Gastrocnemius medialis (tissue), 4 donors: ENCODE results near the gene KLC4. TPM values are rescaled to one million over a fixed set of nuclear protein-coding genes. Genes with fewer than 3 reads are reported as not detected.

ENCODE experiments used
- ATAC-seq, 2 donors: fragments of 150-250 bp; one replicate each; pipeline ENCODE4 v1.9.1; 2016
- DNase-seq, 2 donors: peaks; one replicate each; pipeline ENCODE4 v3.0.0-alpha.2; 2019
- H3K27ac ChIP-seq, 4 donors: fragments of 200-600 bp; sonication (generic); 1 replicate in 1 of 4; 2 replicates in 3 of 4; pipeline ENCODE4 v1.5.1; 2016 to 2018; ENCODE audit warnings: mild to moderate bottlenecking in 2 of 4, moderate library complexity in 1 of 4
- H3K27me3 ChIP-seq, 3 donors: fragments of 200-600 bp; sonication (generic) in 2 of 3; 1 replicate in 1 of 3; 2 replicates in 2 of 3; pipeline versions ENCODE4 v1.5.1 to v1.6.0; 2016 to 2019; ENCODE audit warnings: mild to moderate bottlenecking in 1 of 3, moderate library complexity in 1 of 3
- H3K36me3 ChIP-seq, 2 donors: fragments of 200-600 bp; sonication (generic) in 1 of 2; one replicate each; pipeline ENCODE4 v1.5.1; 2017 to 2018
- H3K4me1 ChIP-seq, 2 donors: fragments of 200-600 bp; sonication (generic) in 1 of 2; one replicate each; pipeline ENCODE4 v1.5.1; 2016 to 2017; ENCODE audit warnings: mild to moderate bottlenecking in 2 of 2
- H3K4me3 ChIP-seq, 4 donors: fragments of 200-600 bp; sonication (generic) in 3 of 4; 1 replicate in 1 of 4; 2 replicates in 3 of 4; pipeline ENCODE4 v1.5.1; 2016 to 2019; ENCODE audit warnings: mild to moderate bottlenecking in 2 of 4
- H3K9me3 ChIP-seq, 3 donors: fragments of 200-600 bp; sonication (generic) in 2 of 3; 1 replicate in 1 of 3; 2 replicates in 2 of 3; pipeline ENCODE4 v1.5.1; 2016 to 2019
- CTCF ChIP-seq, 5 experiments: fragments of 450-650 bp in 3 of 5; fragments of 200-600 bp in 2 of 5; sonication (generic) in 2 of 5; IDR thresholded peaks in 4 of 5; conservative IDR thresholded peaks in 1 of 5; 1 replicate in 4 of 5; 2 replicates in 1 of 5; pipeline ENCODE4 v1.5.1; 2016 to 2019; ENCODE audit warnings: antibody characterized with exemption in 5 of 5, mild to moderate bottlenecking in 3 of 5, moderate library complexity in 3 of 5
- POLR2A ChIP-seq, 2 donors: fragments of 450-650 bp; IDR thresholded peaks; one replicate each; pipeline ENCODE4 v1.6.1; 2017; ENCODE audit warnings: antibody characterized with exemption in 2 of 2, mild to moderate bottlenecking in 2 of 2, moderate library complexity in 2 of 2
- in situ Hi-C, 4 donors: fragments of 200-750 bp; cut with MboI; loops; one replicate each; pipeline versions ENCODE4 v1.15.0 to v1.8.0; 2017; ENCODE audit warnings: low sequenced_read_pairs in 4 of 4
- intact Hi-C: fragments of 100-400 bp; cut with DNase I; formaldehyde crosslinking; loops from one replicate; pipeline ENCODE4 v1.15.1; 2023; ENCODE audit warnings: low total_unique reads
- total RNA-seq, 4 donors: library from RNA; depleted of rRNA; stranded (reverse); fragments of >200 nt; gene quantifications; one replicate each; pipeline versions ENCODE4 v1.1.0 to v1.2.3, GENCODE V29; 2016

KLC4 gene
- total RNA-seq, 4 donors from 2014 or later, result 12.2 to 19.3 (median 14.6) TPM

GRCh38 chr6:43061861-43062260, 2.4 kb downstream of the KLC4 start:
- intact Hi-C loops (no loop called here), in situ Hi-C loops (no loop called here)
- TF ChIP-seq CTCF (IDR thresholded peaks at IDR 0.05 in 4 of 5, conservative IDR thresholded peaks at IDR 0.05 in 1 of 5), result no peak
- TF ChIP-seq POLR2A (IDR thresholded peaks at IDR 0.05), result no peak
- Histone ChIP-seq H3K27me3 (no peaks in the 10 kb centered on the region), H3K4me3 (no peak overlapping the region), H3K4me1 (peaks cover 21 to 29% of the 10 kb centered on the region in 2 donors), H3K9me3 (no peaks in the 10 kb centered on the region), H3K27ac (no peak overlapping the region), H3K36me3 (peaks cover 0 to 52% of the 10 kb centered on the region in 2 donors)
- ATAC-seq (no peak), DNase-seq (no peak)

- peaks cover 21 to 23% of the 10 kb centered on the region in 2 donors for H3K4me1 ChIP-seq
- no peak overlapping the region for H3K4me3 ChIP-seq
- TF ChIP-seq CTCF (IDR thresholded peaks at IDR 0.05 in 4 of 5, conservative IDR thresholded peaks at IDR 0.05 in 1 of 5) (no peak), POLR2A (IDR thresholded peaks at IDR 0.05) (no peak)
- in situ Hi-C loops, result no loop called here
- ATAC-seq (no peak), DNase-seq (no peak)
- H3K27ac ChIP-seq, result no peak overlapping the region
- no peaks in the 10 kb centered on the region for H3K27me3 ChIP-seq
- intact Hi-C loops, result no loop called here
- H3K9me3 ChIP-seq, result no peaks in the 10 kb centered on the region
- peaks cover 0 to 49% of the 10 kb centered on the region in 2 donors for H3K36me3 ChIP-seq
Measured at GRCh38 chr6:43062818-43063217, 3.4 kb downstream of the KLC4 start.

- in situ Hi-C loops (no loop called here), intact Hi-C loops (loop anchor here (5.0 kb wide), 1 partner anchor 57 kb away; no protein-coding TSS in a partner anchor)
- DNase-seq, result no peak
- ATAC-seq, result no peak
- Histone ChIP-seq H3K4me1 (no peaks in the 10 kb centered on the region), H3K9me3 (no peaks in the 10 kb centered on the region), H3K27ac (no peak overlapping the region), H3K36me3 (peaks cover 0 to 67% of the 10 kb centered on the region in 2 donors), H3K4me3 (no peak overlapping the region), H3K27me3 (no peaks in the 10 kb centered on the region)
- TF ChIP-seq CTCF (IDR thresholded peaks at IDR 0.05 in 4 of 5, conservative IDR thresholded peaks at IDR 0.05 in 1 of 5), result peak in 1 of 5 experiments; percentile 34
- no peak for TF ChIP-seq POLR2A (IDR thresholded peaks at IDR 0.05)
Measured at GRCh38 chr6:43070028-43070632, 10.7 kb downstream of the KLC4 start.

GRCh38 chr6:43074847-43075669, 15.6 kb downstream of the KLC4 start:
- intact Hi-C loops (loop anchor here (5.0 kb wide), 1 partner anchor 52 kb away; no protein-coding TSS in a partner anchor), in situ Hi-C loops (no loop called here)
- peaks cover 0 to 9% of the 10 kb centered on the region in 2 donors for H3K4me1 ChIP-seq
- H3K9me3 ChIP-seq, result no peaks in the 10 kb centered on the region
- no peak overlapping the region for H3K27ac ChIP-seq
- DNase-seq, result no peak
- peaks cover 0 to 43% of the 10 kb centered on the region in 2 donors for H3K36me3 ChIP-seq
- peaks cover 9 to 17% (median 13%) of the 10 kb centered on the region in 3 donors for H3K27me3 ChIP-seq
- no peak overlapping the region for H3K4me3 ChIP-seq
- ATAC-seq, result no peak
- TF ChIP-seq CTCF (IDR thresholded peaks at IDR 0.05 in 4 of 5, conservative IDR thresholded peaks at IDR 0.05 in 1 of 5), result no peak
